T1000 (cell line): ENCODE data around the gene TGFA.

Experiments used
- DNase-seq: peaks from one replicate; lab custom pipeline; 2025; ENCODE audit warnings: mixed read lengths; lab: John Stamatoyannopoulos, UW

The TGFA gene

GRCh38 chr2:70463581-70463980 lies 90.0 kb downstream of the TGFA start:
- no peak for DNase-seq

DNA sequence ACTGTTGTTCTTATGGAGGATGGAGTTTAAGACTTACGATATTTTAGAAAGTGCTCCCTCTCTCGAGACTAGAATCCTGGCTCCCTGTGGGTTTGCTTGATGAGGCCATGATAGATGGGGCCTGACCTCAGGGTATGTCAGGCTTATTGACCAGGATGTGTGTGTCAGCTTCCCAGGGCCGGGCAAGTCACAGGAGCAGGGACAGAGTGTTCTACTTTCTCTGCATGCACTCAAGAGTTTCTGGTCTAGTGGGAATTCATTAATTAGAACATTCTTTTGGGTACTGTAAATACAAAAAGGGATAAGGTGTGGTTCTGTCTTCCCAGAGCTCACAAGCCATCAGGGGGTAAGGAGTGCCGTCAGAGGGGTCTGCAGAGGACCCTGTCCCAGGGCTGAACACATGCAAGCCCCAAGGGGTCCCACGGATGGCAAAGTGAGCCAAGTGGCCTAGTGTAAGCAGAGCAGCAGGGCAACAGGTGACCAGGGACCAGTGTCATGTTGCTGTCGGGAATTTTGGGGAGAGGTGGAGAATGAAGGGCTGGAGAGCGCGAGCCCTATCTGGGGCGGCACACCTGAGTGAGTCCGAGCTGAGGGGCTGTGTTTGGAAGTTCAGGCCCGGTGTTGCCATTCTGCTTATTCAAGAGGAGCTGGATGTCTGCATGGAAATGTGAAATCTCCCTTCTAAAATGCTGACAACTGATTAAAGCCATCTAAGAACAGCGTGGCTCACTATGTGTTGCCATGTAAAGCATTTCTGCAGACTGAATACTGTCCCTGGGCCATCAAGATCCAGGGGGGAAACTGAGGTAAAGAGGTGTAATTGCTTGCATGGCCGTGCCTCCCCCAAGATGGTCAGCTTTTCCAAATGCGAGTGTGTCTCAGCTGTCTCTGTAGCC lies 91.4 kb downstream of the TGFA start:
- no peak for DNase-seq

- no peak for DNase-seq
These were observed 92.2 kb downstream of the TGFA start for GRCh38 chr2:70461414-70461813.

DNA sequence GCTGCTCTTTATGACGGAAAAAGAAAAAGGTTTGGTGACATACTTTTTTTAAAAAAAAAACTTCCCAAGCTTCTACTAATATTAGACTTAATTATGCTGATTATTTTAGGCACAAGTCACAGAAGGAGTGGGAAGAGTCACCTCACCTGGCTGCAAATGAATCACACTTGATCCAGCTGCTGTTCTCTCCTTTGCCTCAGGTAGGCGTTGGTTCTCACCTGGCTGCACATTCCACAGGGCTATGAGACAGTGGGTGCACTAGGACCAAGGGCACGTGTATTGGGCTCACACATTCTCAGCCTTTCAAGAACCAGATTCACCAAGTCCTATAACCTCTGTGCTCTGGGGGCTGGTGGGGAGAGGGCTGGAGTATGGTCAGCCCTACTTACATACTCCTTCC lies 93.3 kb downstream of the TGFA start:
- DNase-seq: no peak

- DNase-seq: no peak
These were observed 95.0 kb downstream of the TGFA start for GRCh38 chr2:70458661-70459060.

DNA sequence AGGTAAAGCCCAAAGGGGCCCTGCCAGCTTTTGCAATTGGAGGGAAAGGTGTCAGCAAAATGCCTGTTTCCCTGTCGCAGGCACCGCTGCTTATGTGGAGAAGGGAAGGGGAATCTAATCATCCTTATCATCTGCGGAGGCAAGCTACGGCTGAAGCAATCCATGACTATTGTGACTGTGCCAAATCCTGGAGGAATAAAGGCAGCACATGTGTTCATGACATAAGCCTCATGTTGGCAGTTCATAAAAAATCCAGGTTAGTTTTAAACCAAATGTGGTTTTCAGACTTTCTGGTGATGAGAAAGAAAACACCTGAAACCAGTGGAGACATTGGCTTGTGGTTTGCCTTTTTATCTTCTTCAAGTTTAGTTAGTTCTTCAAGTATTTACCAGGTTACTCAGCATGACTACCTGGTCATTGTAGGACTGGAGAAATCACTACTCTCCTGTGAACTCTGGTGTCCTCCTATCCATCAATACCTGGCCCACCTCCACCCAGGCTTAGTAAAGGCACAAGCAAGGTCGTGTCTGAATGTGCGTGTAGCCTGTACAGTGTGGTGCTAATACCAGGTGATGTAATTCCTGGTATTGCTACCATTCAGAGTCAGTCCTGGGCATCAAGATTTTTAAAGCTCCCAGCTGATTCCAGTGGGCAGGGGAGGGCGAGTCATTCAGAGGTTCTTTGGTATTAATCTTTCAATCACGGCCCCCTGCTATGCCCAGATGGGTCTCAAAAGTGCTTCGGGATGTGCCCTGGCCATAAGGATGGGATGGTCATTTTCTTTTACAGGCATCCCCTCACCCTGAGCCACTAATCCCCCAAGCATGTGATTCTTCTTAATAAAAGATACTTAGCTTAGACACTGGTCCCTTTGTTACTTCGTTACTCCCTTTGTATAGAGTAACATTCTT lies 96.8 kb downstream of the TGFA start:
- DNase-seq: no peak

GRCh38 chr2:70454936-70455544 lies 98.6 kb downstream of the TGFA start:
- no peak for DNase-seq

- DNase-seq: no peak
These were observed 102.9 kb downstream of the TGFA start for GRCh38 chr2:70450641-70451250.

DNA sequence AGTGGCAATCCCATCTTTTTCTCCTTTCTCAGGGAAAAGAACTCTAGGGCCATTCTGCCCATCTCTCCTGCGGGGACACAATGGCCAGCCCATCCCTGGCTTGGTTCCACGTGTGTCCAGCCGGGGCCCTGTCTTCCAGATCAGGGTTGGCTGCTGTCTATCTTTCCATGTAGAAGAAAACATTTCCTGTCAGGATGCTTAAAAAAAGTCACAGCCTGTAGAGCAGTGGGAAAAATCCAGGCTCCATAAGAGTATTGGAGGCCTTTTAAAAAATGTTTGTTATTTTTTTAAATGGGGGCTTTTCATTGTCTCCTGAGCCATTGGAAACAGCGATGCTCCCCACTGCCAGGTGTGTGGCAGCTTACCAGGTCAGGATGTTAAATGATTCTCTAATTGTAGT lies 105.6 kb downstream of the TGFA start:
- DNase-seq: no peak

DNA sequence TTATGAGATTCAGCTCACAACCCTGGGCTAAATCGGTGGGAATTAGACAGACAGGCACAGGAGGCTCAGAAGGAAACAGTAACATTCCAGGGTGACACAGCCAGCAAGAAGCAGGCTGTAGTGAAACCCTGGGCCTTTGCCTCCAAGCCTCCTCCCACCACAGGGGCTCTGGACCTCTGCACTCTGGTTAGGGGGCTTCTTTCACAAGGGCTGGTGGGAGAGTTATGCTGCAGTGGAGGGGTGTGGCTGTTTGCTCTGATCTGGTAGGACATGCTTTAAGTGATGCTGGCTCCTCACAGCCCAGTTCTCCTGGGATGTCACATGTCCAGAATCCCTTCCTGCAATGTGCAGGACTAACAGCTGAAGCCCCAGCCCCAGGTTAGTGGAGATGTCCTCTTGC lies 109.9 kb downstream of the TGFA start:
- DNase-seq: no peak

- no peak for DNase-seq
These were observed 110.6 kb downstream of the TGFA start for GRCh38 chr2:70443078-70443465.

- DNase-seq: no peak
These were observed 111.1 kb downstream of the TGFA start for GRCh38 chr2:70442301-70443077.

- no peak for DNase-seq
These were observed 113.0 kb downstream of the TGFA start for GRCh38 chr2:70440621-70441020.

DNA sequence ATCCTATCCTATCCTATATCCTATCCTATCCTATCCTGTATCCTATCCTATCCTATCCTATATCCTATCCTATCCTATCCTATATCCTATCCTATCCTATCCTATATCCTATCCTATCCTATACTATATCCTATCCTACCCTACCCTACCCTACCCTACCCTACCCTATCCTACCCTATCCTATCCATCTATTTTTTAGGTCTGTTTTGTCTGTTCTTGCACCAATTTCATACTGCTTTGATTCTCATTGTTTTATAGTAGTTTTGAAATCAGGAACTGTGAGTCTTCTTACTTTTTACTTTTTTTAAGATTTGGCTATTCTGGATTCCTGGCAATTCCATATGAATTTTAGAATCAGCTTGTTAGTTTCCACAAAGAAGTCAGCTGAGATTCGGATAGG lies 118.5 kb downstream of the TGFA start:
- no peak for DNase-seq

GRCh38 chr2:70433315-70433714 lies 120.3 kb downstream of the TGFA start:
- DNase-seq: no peak

DNA sequence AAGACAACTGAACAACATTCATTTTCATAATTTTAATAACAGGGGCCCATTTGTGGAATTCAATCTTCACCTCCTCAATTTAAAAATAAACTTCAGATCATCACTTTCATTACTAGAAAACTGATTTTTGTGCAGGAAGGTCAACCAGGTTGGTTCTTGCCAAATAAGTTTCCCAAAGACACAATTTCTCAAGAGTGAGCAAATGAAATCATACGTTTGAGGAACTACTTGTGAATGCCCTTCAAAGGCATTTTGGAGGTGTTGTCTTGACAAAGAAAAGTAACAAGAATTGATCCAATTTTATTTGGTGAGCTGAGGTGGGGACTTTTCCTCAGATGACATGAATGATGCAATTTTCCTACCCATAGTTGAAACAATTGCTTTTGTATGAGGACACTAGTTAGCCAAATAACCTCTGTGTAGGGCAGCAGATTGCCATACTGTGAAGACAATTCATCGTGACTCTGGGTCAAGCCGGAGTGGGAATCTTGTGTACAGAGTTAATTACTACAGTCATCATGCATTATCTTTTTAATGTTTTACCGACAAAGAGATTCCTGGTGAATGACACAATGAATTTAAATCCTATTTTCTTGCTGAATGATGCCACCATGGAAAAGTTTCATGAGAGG lies 121.8 kb downstream of the TGFA start:
- DNase-seq: no peak

- no peak for DNase-seq
These were observed 127.3 kb downstream of the TGFA start for GRCh38 chr2:70426341-70426740.

- DNase-seq: no peak
These were observed 127.8 kb downstream of the TGFA start for GRCh38 chr2:70425682-70426301.

- DNase-seq: no peak
These were observed 132.9 kb downstream of the TGFA start for GRCh38 chr2:70420740-70421139.

GRCh38 chr2:70420143-70420542 lies 133.5 kb downstream of the TGFA start:
- DNase-seq: no peak
